GM21619 (cell line): ENCODE results near the gene KAT6B.
"Not testable (repeated sequence)": the region's sequence is repeated elsewhere in the genome, so short reads cannot be mapped to it uniquely, and the experiment has no call there.

Source experiments
- ATAC-seq: cut with Tn5 transposase; IDR thresholded peaks from one replicate; pipeline ENCODE4 v1.9.1; 2021; ENCODE audit not compliant: unreplicated experiment

The KAT6B gene

GRCh38 chr10:74916283-74916682 lies 89.9 kb downstream of the KAT6B start:
- ATAC-seq: no peak

DNA sequence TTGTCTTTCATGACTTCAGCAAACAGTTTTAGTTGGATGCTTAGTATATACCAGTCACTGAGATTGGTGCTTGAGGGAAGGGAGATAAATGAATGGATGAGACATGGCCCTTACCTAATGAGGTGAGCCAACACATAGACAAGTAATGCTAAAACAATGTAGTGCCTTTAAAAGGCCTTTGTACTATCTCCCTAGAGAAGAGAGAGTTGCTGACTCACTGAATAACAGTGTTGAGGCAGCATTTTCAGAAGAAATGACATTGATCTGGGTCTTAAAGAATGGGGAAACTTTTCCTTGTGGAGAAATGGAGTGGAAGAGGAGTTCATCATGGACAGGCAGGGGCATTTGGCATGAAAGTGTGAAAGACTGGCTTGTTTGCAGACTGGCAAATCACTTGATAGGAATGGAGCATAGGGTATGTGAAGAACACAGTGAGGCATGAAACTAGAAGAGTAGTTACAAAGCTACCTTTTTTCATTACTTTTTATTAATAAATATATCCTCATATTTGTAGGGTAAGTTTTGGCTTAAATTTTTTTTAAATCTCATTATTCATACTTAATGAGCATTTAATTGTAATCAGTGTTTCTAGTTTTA lies 91.2 kb downstream of the KAT6B start:
- ATAC-seq: no peak

- ATAC-seq: no peak
Observed at GRCh38 chr10:74919671-74920070, 93.3 kb downstream of the KAT6B start.

- not testable (repeated sequence) for ATAC-seq
Observed at GRCh38 chr10:74921070-74921469, 94.7 kb downstream of the KAT6B start.

DNA sequence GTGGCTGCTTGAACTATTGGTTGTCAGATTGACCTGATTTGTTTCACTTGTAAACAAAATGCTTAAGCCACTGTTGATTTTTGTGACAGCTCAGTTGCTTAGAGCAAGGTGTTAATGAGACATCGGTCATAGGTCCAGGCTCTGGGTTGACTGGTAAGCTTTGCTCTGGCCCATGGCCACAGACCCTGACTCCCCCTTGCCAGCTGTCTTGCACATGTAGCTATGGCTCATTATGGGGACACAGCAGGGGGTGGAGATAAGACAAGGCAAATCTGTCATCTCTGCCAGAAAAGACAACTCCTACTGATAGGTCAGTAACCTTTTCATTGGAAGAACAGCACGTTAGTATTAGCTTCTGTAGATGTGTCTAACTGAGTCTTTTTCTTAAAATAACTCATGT lies 95.3 kb downstream of the KAT6B start:
- no peak for ATAC-seq

GRCh38 chr10:74922921-74923320 lies 96.5 kb downstream of the KAT6B start:
- ATAC-seq: no peak

DNA sequence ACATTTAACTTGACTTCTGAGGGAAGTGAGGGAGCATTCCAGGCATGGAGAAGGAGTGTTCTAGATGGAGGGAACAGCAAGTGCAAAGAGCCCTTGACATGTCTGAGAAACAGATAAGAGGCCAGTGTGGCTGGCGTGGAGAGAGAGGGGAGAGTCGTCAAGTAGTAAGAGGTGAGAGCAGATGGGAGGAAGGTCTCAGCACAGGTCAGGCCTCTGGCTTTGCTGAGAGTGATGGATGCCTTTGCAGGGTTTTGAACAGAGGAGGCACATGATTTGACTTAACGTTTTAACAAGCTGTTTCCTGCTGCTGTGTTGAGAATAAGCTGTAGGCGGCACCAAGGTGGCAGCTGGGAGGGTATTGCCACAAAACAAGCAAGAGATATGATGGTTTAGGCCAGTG lies 97.2 kb downstream of the KAT6B start:
- no peak for ATAC-seq

DNA sequence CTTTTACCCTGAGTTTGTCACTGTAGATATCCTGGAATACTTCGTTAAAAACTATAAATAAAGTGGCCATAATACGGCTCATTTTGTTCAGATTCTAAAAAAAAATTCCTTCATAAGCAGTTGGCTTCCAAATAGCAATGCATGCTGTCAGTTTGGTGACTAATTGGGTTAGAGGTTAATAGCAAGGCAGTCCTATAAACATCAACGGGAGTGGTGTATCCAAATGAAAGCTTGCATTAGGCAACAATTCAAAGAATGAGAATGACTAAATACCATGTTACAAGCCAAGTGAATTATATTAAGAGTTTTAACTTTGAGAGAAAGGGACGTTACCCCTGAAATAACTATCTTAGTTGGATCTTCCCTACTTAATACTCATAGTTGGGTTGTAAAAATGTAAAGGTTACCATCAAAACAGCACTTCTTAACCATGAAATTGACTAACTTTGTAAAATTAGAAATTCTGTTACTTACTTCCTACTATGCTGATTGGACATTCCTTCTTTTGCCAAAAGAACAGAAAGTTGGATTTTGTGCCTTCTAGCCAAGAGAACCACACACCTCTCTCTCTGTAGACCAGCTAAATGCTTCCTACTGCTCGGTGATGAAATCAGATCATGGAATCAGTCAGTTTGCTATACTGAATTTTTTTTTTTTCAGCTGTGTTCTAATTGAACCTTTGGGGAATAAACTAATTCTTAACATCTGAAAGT lies 98.0 kb downstream of the KAT6B start:
- no peak for ATAC-seq

GRCh38 chr10:74925291-74925690 lies 98.9 kb downstream of the KAT6B start:
- no peak for ATAC-seq

DNA sequence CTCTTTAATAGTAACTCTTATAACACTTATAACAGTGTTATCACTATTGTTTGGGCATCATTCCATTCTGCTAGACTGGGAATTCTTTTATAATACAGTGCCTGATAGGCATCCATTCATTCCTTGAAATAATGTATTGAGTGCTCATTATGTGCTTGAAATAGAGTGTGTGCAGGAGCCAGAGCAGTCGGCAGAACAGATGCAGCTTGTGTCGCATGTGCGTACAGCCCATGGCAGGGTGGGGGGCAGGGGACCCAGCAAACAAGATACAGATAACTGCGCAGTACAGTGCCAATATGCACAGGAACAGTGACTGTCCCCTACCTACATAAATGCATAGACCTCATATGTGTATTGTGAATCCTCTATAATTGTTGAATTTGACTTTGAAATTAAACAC lies 99.3 kb downstream of the KAT6B start:
- no peak for ATAC-seq

DNA sequence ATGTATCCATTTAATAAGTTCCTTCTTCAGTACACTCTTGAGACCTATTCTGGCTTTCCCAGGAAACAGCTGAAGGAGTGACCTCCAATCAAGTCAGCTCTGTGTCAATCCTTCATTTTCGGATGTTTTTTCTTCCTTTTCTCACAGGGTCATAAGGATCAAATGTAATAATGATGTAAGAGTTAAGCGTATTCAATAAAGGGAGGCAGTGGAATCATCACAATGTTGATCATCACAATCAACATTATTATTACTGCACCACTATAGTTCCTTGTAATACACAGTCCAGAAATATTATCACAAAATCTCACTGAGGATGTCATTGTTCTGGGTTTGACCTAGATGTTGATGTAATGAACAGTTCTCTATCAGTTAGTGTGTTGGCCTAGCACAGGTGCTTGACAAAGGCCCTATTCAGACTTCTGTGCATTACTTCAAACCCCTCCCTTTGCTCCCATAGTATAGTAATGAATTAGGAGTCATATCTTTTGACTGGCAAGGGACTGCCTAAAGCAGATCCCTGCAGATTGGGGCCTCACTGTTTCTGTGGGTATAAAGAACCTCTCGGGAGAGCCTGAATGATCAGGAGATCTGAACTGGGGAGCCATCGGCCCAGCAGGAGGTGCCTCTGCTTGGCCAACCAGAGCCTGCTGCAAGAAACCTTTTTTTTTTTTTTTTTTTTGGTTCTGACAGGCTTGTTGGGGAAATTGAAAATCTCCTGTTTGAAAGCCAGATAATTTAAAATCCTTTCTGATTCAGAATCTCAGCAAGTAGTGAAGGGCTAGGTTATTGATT lies 100.6 kb downstream of the KAT6B start:
- no peak for ATAC-seq

GRCh38 chr10:74927701-74928100 lies 101.3 kb downstream of the KAT6B start:
- ATAC-seq: no peak

DNA sequence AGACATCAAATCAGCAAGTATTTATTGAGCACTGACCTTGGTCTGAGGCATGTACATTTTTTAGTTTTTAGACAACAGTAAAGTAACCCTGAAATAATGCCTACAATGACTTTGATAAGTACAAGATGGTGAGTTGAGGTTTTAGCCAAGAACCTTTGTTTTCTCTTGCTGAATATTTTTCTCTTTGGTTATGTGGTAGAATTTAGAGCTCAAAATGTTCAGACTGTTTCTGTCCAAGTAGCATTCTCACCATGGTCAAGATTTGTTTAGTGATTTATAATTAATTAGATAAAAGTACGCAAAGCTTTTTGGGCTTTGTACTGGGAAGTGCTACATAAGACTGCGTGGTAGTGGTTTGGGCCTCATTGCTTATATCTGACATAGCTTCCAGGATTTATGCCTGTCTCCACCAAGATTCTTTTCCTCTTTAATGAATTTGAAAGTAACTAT lies 102.4 kb downstream of the KAT6B start:
- ATAC-seq: no peak

GRCh38 chr10:74929197-74929596 lies 102.8 kb downstream of the KAT6B start:
- ATAC-seq: no peak

DNA sequence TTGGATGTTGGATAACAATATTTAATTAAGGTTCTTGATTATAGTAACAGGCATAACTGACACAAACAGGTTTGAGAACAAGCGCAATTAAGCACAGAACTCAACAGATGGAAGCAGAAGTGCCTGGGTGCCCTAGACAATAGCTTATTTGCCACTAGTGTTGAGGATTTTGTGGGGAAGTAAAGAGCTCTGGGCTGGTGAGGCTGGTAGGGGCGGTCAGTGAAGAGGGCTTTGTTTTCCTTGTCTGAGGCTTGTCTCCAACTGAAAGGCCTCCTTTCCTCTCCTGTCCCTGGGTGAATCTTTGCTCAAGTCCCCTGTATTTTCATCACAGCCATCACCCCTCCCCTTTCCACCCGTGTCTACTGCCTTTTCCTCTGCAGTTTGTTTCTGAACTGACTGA lies 104.6 kb downstream of the KAT6B start:
- ATAC-seq: no peak

GRCh38 chr10:74932648-74933047 lies 106.2 kb downstream of the KAT6B start:
- ATAC-seq: no peak

GRCh38 chr10:74934100-74934812 lies 107.9 kb downstream of the KAT6B start:
- no peak for ATAC-seq

DNA sequence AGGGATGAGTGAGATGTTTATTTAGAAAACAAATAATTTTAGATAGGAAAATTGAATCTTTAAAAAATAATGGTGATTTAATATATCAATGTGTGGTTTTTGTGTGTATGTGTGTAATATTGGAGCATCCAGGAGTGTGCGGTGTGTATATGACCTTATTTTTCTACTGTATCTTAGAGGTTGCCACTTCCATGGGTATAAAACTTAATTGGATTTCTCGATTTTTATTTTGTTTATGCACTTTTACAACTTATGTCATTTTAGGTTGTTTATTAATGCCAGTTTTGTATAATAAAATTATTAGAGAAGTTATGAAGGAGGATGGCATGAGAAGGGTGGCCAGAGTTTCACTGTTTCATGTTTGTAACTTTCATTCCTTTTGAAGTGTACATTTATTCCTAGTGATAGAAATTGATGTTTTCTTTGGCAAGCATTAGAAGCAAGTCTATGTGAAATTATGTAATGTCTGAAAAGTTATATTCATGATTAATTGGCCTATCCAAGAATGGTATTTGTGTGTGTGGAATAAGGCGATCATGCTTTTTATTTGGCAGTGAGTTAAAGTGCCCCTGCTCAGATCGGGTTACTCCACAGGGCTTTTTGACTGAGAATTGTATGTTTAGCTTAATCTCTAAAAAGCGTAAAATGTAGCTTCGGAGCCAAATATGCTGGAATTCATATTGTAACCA lies 110.3 kb downstream of the KAT6B start:
- ATAC-seq: no peak

DNA sequence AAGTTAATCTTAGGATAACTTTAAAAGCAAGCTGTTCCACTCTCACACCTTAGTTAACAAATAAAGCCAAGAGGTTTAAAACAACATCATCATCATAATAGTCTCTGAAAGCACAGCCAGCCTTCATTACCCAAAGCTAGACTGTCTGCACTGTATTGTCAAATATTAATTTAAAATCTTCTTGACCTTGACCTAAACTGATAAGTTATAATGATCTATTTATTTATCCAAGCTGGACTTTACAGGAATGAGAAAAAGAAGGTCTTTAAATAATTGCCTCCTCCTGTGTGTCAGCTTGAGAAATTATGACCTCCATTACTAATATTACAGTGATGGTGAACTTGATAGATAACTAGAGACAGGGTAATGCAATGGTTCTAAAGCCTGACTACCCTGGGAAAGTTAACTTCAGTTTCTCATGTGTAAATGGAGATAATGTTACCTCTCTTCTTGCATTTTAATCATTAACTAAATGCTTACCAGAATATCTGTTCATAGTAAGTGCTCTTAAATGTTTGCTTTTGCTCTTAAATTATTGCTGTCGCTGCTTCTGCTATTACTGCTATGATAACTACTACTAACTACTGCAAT lies 111.0 kb downstream of the KAT6B start:
- ATAC-seq: no peak

DNA sequence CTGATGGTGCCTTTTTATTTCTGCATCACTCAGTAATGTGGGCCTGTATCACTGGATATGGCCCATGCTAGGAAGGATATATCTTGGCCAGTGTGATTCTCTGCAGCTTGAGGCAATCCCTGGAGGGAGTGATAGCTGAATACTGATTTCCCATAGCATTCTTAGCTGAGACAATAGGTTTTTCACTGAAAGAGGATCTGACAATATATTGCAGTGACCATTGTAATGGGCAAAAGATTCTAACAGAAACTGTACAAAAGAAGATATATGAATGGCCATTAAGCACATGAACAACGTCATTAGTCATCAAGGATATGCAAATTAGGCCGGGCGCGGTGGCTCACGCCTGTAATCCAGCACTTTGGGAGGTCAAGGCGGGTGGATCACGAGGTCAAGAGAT lies 117.8 kb downstream of the KAT6B start:
- no peak for ATAC-seq
